B cell (primary cell): ENCODE measurements around the gene GALNT7. TPM values are rescaled to one million over a fixed set of nuclear protein-coding genes. Genes with fewer than 3 reads are reported as not detected.

Experiments
- ATAC-seq: fragments of 200-7000 bp; cut with Tn5 transposase; one replicate; pipeline ENCODE4 v1.10.0; 2021; ENCODE audit warnings: low read depth, mild to moderate bottlenecking, moderate number of reproducible peaks, moderate library complexity
- CTCF ChIA-PET: fragments of 350-600 bp; sonication (Branson Sonifier 250); formaldehyde crosslinking; loops from one replicate; lab custom pipeline; 2021; ENCODE audit warnings: antibody characterized with exemption, inconsistent platforms; lab: Charles Lee
- POLR2A ChIA-PET: fragments of 350-600 bp; sonication (Branson Sonifier 250); formaldehyde crosslinking; loops from one replicate; lab custom pipeline; 2021; ENCODE audit warnings: antibody characterized with exemption; lab: Charles Lee
- DNase-seq: peaks from one replicate; pipeline ENCODE4 v3.0.0; 2013
- H2AFZ ChIP-seq: 2 replicates; pipeline ENCODE4 v1.6.1; 2012; ENCODE audit warnings: mild to moderate bottlenecking, low read depth, low read length; ENCODE audit not compliant: insufficient read depth, poor library complexity, severe bottlenecking
- H3K27ac ChIP-seq, 2 donors: 1 replicate in 1 of 2; 2 replicates in 1 of 2; pipeline ENCODE4 v1.5.1; 2012 to 2013; ENCODE audit warnings: low read length in 2 of 2, mild to moderate bottlenecking in 2 of 2, moderate library complexity in 1 of 2
- H3K27me3 ChIP-seq, 4 experiments: fragments of 200-600 bp in 1 of 4; sonication (generic) in 1 of 4; replicated peaks in 1 of 4; 1 replicate in 2 of 4; 2 replicates in 2 of 4; pipeline versions ENCODE4 v1.6.1 to v1.7.0; 2013 to 2016; ENCODE audit warnings: low read length in 3 of 4, mild to moderate bottlenecking in 2 of 4, mixed read lengths in 1 of 4, moderate library complexity in 1 of 4; ENCODE audit not compliant: insufficient read depth in 4 of 4, control insufficient read depth in 3 of 4; ENCODE audit errors: control extremely low read depth in 1 of 4
- H3K36me3 ChIP-seq, 2 experiments: replicated peaks in 1 of 2; 1 replicate in 1 of 2; 2 replicates in 1 of 2; pipeline versions ENCODE4 v1.6.1 to v1.7.1; 2013; ENCODE audit warnings: low read length in 1 of 2; ENCODE audit not compliant: insufficient read depth in 2 of 2, control insufficient read depth in 1 of 2; ENCODE audit errors: control extremely low read depth in 1 of 2, extremely low read depth in 1 of 2
- H3K4me1 ChIP-seq, 2 donors: fragments of 200-600 bp in 1 of 2; sonication (generic) in 1 of 2; 1 replicate in 1 of 2; 2 replicates in 1 of 2; pipeline versions ENCODE4 v1.5.1 to v1.6.1; 2013 to 2017; ENCODE audit warnings: low read length in 2 of 2; ENCODE audit not compliant: control insufficient read depth in 2 of 2, insufficient read depth in 2 of 2
- H3K4me2 ChIP-seq: replicated peaks from 2 replicates; pipeline ENCODE3; 2012; ENCODE audit warnings: mild to moderate bottlenecking, low read depth, low read length; ENCODE audit not compliant: poor library complexity, severe bottlenecking
- H3K4me3 ChIP-seq, 5 experiments: fragments of 200-600 bp in 1 of 5; sonication (generic) in 1 of 5; 1 replicate in 3 of 5; 2 replicates in 2 of 5; pipeline versions ENCODE4 v1.5.1 to v1.7.0; 2011 to 2016; ENCODE audit warnings: low read length in 4 of 5, mild to moderate bottlenecking in 4 of 5, low read depth in 2 of 5, control low read depth in 1 of 5, moderate library complexity in 1 of 5; ENCODE audit not compliant: insufficient read depth in 1 of 5; ENCODE audit errors: control extremely low read depth in 1 of 5, extremely low read depth in 1 of 5
- H3K79me2 ChIP-seq: fragments of 200-600 bp; sonication (generic); one replicate; pipeline ENCODE4 v1.6.0; 2016; ENCODE audit warnings: low read length; ENCODE audit not compliant: control insufficient read depth, insufficient read depth
- H3K9ac ChIP-seq: fragments of 200-600 bp; sonication (generic); 2 replicates; pipeline ENCODE4 v1.6.1; 2017; ENCODE audit warnings: mild to moderate bottlenecking, low read length, moderate library complexity
- H3K9me3 ChIP-seq, 3 donors: one replicate each; pipeline versions ENCODE4 v1.6.1 to v1.7.1; 2013; ENCODE audit warnings: low read length in 2 of 3; ENCODE audit not compliant: control insufficient read depth in 2 of 3, insufficient read depth in 1 of 3; ENCODE audit errors: control extremely low read depth in 1 of 3
- H4K20me1 ChIP-seq: 2 replicates; pipeline ENCODE4 v1.6.0; 2012; ENCODE audit warnings: mild to moderate bottlenecking, low read length; ENCODE audit not compliant: insufficient read depth, control insufficient read depth, poor library complexity, severe bottlenecking
- H3K27ac Mint-ChIP-seq: one replicate; pipeline ENCODE4 v1.8.0; 2021; ENCODE audit warnings: mixed read lengths
- H3K27me3 Mint-ChIP-seq: one replicate; pipeline ENCODE4 v1.8.0; 2021; ENCODE audit warnings: mixed read lengths
- H3K4me1 Mint-ChIP-seq: one replicate; pipeline ENCODE4 v1.8.0; 2021; ENCODE audit warnings: mixed read lengths
- H3K4me3 Mint-ChIP-seq: one replicate; pipeline ENCODE4 v1.8.0; 2021; ENCODE audit warnings: mixed read lengths
- H3K9me3 Mint-ChIP-seq: one replicate; pipeline ENCODE4 v1.8.0; 2022; ENCODE audit warnings: mixed read lengths; ENCODE audit not compliant: insufficient read depth
- CTCF ChIP-seq: fragments of 200-600 bp; IDR thresholded peaks from one replicate; pipeline ENCODE4 v1.8.0; 2022; ENCODE audit warnings: antibody characterized with exemption, mild to moderate bottlenecking
- EZH2 ChIP-seq: IDR thresholded peaks from 2 replicates; pipeline ENCODE4 v1.6.1; 2012; ENCODE audit warnings: borderline replicate concordance, low read depth, mild to moderate bottlenecking, moderate library complexity, low read length; ENCODE audit not compliant: insufficient read depth, poor library complexity, severe bottlenecking
- WGBS: methylation state at CpG from one replicate; pipeline ENCODE4 v1.1.5; 2013; ENCODE audit warnings: missing lambda C conversion rate; ENCODE audit not compliant: insufficient coverage; 5-methylcytosine and 5-hydroxymethylcytosine counted together
- intact Hi-C: fragments of 100-400 bp; cut with micrococcal nuclease; formaldehyde crosslinking; loops from one replicate; pipeline ENCODE4 v1.10.0; 2022
- polyA plus RNA-seq: library from polyadenylated mRNA; depleted of rRNA; stranded (reverse); fragments of >200 nt; gene quantifications from 2 replicates; pipeline ENCODE4 v1.2.3, GENCODE V29; 2012
- total RNA-seq, 2 donors: library from RNA; stranded (reverse); fragments of 120-200 nt in 1 of 2; gene quantifications; 1 replicate in 1 of 2; 2 replicates in 1 of 2; pipeline versions ENCODE4 v1.2.3 to v1.2.4, GENCODE V29; 2013 to 2022

Gene GALNT7
- total and polyA plus RNA-seq, 2 donors (not counting 1 experiment from before 2014, with no cell fraction given): 5.8 to 23.7 TPM

- WGBS: no CpG with 5 or more reads among the region's 3 CpGs
- Histone ChIP-seq H3K4me3 (no peak overlapping the region), H3K9ac (no peak overlapping the region), H3K9me3 (peaks cover 0 to 2% (median 0%) of the 10 kb centered on the region in 3 donors), H2AFZ (no peak overlapping the region), H3K4me2 (no peak overlapping the region), H3K36me3 (no peaks in the 10 kb centered on the region), H3K4me1 (peaks cover 0 to 3% of the 10 kb centered on the region in 2 donors), H3K27ac (no peak overlapping the region), H4K20me1 (no peaks in the 10 kb centered on the region), H3K79me2 (no peaks in the 10 kb centered on the region), H3K27me3 (no peaks in the 10 kb centered on the region)
- no peak for DNase-seq
- TF ChIP-seq CTCF (no peak), EZH2 (no peak)
- intact Hi-C loops: no loop called here
- POLR2A ChIA-PET: no interaction called here
- H3K27ac Mint-ChIP-seq: no peak overlapping the region
- CTCF ChIA-PET: no interaction called here
- H3K9me3 Mint-ChIP-seq: peaks cover 3% of the 10 kb centered on the region
- H3K4me1 Mint-ChIP-seq: peaks cover 6% of the 10 kb centered on the region
- no peaks in the 10 kb centered on the region for H3K27me3 Mint-ChIP-seq
- ATAC-seq: no peak
- no peak overlapping the region for H3K4me3 Mint-ChIP-seq
These were observed 48.8 kb upstream of the GALNT7 start for GRCh38 chr4:173119818-173120217.

- no peaks in the 10 kb centered on the region for H3K36me3 ChIP-seq
- peak overlapping the region; percentile 17 for H2AFZ ChIP-seq
- H3K9ac ChIP-seq: no peak overlapping the region
- no peaks in the 10 kb centered on the region for H3K27me3 Mint-ChIP-seq
- POLR2A ChIA-PET: no interaction called here
- H3K27ac ChIP-seq: no peak overlapping the region
- ATAC-seq (no peak), DNase-seq (peak; percentile 2)
- H3K4me3 Mint-ChIP-seq: no peak overlapping the region
- no peaks in the 10 kb centered on the region for H3K27me3 ChIP-seq
- peaks cover 6% of the 10 kb centered on the region for H3K4me1 Mint-ChIP-seq
- TF ChIP-seq EZH2: no peak
- TF ChIP-seq CTCF: no peak
- H3K9me3 Mint-ChIP-seq: peaks cover 3% of the 10 kb centered on the region
- intact Hi-C loops: no loop called here
- WGBS: 8% methylated on average over 2 of the region's 3 CpGs
- H3K9me3 ChIP-seq: peaks cover 0 to 2% (median 0%) of the 10 kb centered on the region in 3 donors
- H3K4me3 ChIP-seq: no peak overlapping the region
- H3K4me2 ChIP-seq: no peak overlapping the region
- no peaks in the 10 kb centered on the region for H3K79me2 ChIP-seq
- H3K4me1 ChIP-seq: peaks cover 0 to 3% of the 10 kb centered on the region in 2 donors
- H3K27ac Mint-ChIP-seq: no peak overlapping the region
- CTCF ChIA-PET: no interaction called here
- no peaks in the 10 kb centered on the region for H4K20me1 ChIP-seq
These were observed 47.5 kb upstream of the GALNT7 start for GRCh38 chr4:173121076-173121561.
